HepG2 (cell line): ENCODE results near the gene ZFYVE28. TPM values are rescaled to one million over a fixed set of nuclear protein-coding genes. Genes with fewer than 3 reads are reported as not detected.

Experiments used
- ADNP ChIP-seq: sonication (generic); formaldehyde crosslinking; IDR thresholded peaks from 2 replicates; pipeline ENCODE4 v1.4.0; 2020; ENCODE audit warnings: missing genetic modification reagents
- AKAP8 ChIP-seq: sonication (generic); formaldehyde crosslinking; IDR thresholded peaks from 2 replicates; pipeline ENCODE4 v1.5.1; 2020; ENCODE audit warnings: mild to moderate bottlenecking, missing genetic modification reagents
- ARNT2 ChIP-seq: sonication (generic); formaldehyde crosslinking; IDR thresholded peaks from 2 replicates; pipeline ENCODE4 v1.8.0; 2022; ENCODE audit warnings: mild to moderate bottlenecking, low read depth, missing genetic modification reagents, moderate library complexity
- BHLHE40 ChIP-seq: IDR thresholded peaks from 2 replicates; pipeline ENCODE4 v1.6.1; 2011; ENCODE audit warnings: low read length, improper control_type of control experiment
- BORCS8-MEF2B ChIP-seq: sonication (generic); formaldehyde crosslinking; IDR thresholded peaks from 2 replicates; pipeline ENCODE4 v1.8.0; 2022; ENCODE audit warnings: mild to moderate bottlenecking, missing genetic modification reagents
- EEA1 ChIP-seq: sonication (generic); formaldehyde crosslinking; IDR thresholded peaks from 2 replicates; pipeline ENCODE4 v1.5.1; 2020; ENCODE audit warnings: mild to moderate bottlenecking, missing genetic modification reagents, borderline replicate concordance
- GATAD1 ChIP-seq: IDR thresholded peaks from 2 replicates; pipeline ENCODE4 v1.6.1; 2016; ENCODE audit warnings: missing genetic modification reagents, missing compliant biosample characterization
- GTF3A ChIP-seq: sonication (generic); formaldehyde crosslinking; conservative IDR thresholded peaks from 2 replicates; pipeline ENCODE4 v1.4.0; 2020; ENCODE audit warnings: mild to moderate bottlenecking, missing genetic modification reagents
- HOXA5 ChIP-seq: sonication (generic); formaldehyde crosslinking; IDR thresholded peaks from 2 replicates; pipeline ENCODE4 v1.4.0; 2020; ENCODE audit warnings: missing genetic modification reagents
- ISX ChIP-seq: sonication (generic); formaldehyde crosslinking; conservative IDR thresholded peaks from 2 replicates; pipeline ENCODE4 v1.5.0; 2020; ENCODE audit warnings: missing genetic modification reagents
- KLF12 ChIP-seq: sonication (generic); formaldehyde crosslinking; IDR thresholded peaks from 2 replicates; pipeline ENCODE4 v1.4.0; 2020; ENCODE audit warnings: missing genetic modification reagents, borderline replicate concordance
- MEIS2 ChIP-seq: sonication (generic); formaldehyde crosslinking; IDR thresholded peaks from 2 replicates; pipeline ENCODE4 v1.9.0; 2021; ENCODE audit warnings: mild to moderate bottlenecking, missing genetic modification reagents
- NR2C2 ChIP-seq: sonication (generic); formaldehyde crosslinking; IDR thresholded peaks from 2 replicates; pipeline ENCODE4 v1.4.0; 2020; ENCODE audit warnings: missing genetic modification reagents, mild to moderate bottlenecking, moderate library complexity, borderline replicate concordance
- PCBP2 ChIP-seq: fragments of 200-400 bp; formaldehyde crosslinking; optimal IDR thresholded peaks from 2 replicates; pipeline ENCODE3; 2018; ENCODE audit warnings: low read length, low read depth; ENCODE audit not compliant: poor library complexity, severe bottlenecking
- PITX1 ChIP-seq: sonication (generic); formaldehyde crosslinking; IDR thresholded peaks from 2 replicates; pipeline ENCODE4 v1.5.1; 2020; ENCODE audit warnings: mild to moderate bottlenecking, missing genetic modification reagents
- POGZ ChIP-seq: sonication (generic); formaldehyde crosslinking; IDR thresholded peaks from 2 replicates; pipeline ENCODE4 v1.4.0; 2020; ENCODE audit warnings: mild to moderate bottlenecking, missing genetic modification reagents
- POLR2G ChIP-seq: fragments of 200-400 bp; formaldehyde crosslinking; IDR thresholded peaks from 2 replicates; pipeline ENCODE4 v1.6.1; 2018; ENCODE audit warnings: mild to moderate bottlenecking, low read depth, low read length, moderate library complexity
- RBM39 ChIP-seq: fragments of 200-400 bp; formaldehyde crosslinking; IDR thresholded peaks from one replicate; pipeline ENCODE4 v1.6.1; 2018; ENCODE audit warnings: antibody characterized with exemption, mild to moderate bottlenecking, low read depth, low read length; ENCODE audit not compliant: poor library complexity, severe bottlenecking
- SNAPC2 ChIP-seq: sonication (generic); formaldehyde crosslinking; IDR thresholded peaks from 2 replicates; pipeline ENCODE4 v1.8.1; 2022; ENCODE audit warnings: mild to moderate bottlenecking, missing genetic modification reagents
- STAG1 ChIP-seq: sonication (generic); formaldehyde crosslinking; IDR thresholded peaks from 2 replicates; pipeline ENCODE4 v1.4.0; 2020; ENCODE audit warnings: missing genetic modification reagents
- ZEB1 ChIP-seq: IDR thresholded peaks from 2 replicates; pipeline ENCODE4 v1.6.1; 2012; ENCODE audit warnings: mild to moderate bottlenecking, low read depth, inconsistent platforms; ENCODE audit not compliant: insufficient replicate concordance
- ZFX ChIP-seq: sonication (generic); formaldehyde crosslinking; IDR thresholded peaks from 2 replicates; pipeline ENCODE4 v1.4.0; 2020; ENCODE audit warnings: mild to moderate bottlenecking, low read depth, missing genetic modification reagents, moderate library complexity
- ZFYVE20 ChIP-seq: sonication (generic); formaldehyde crosslinking; IDR thresholded peaks from 2 replicates; pipeline ENCODE4 v1.8.0; 2023; ENCODE audit warnings: low read depth, mild to moderate bottlenecking, moderate library complexity, missing genetic modification reagents, borderline replicate concordance
- ZNF326 ChIP-seq: sonication (generic); formaldehyde crosslinking; IDR thresholded peaks from 2 replicates; pipeline ENCODE4 v1.4.0; 2020; ENCODE audit warnings: missing genetic modification reagents, borderline replicate concordance
- ZNF558 ChIP-seq: sonication (generic); formaldehyde crosslinking; IDR thresholded peaks from 2 replicates; pipeline ENCODE4 v1.9.0; 2022; ENCODE audit warnings: mild to moderate bottlenecking, missing genetic modification reagents, borderline replicate concordance
- ZSCAN20 ChIP-seq: sonication (generic); formaldehyde crosslinking; IDR thresholded peaks from 2 replicates; pipeline ENCODE4 v1.4.0; 2020; ENCODE audit warnings: missing genetic modification reagents, mild to moderate bottlenecking, borderline replicate concordance
- polyA plus RNA-seq, 8 experiments: library from polyadenylated mRNA; depleted of rRNA in 3 of 8; stranded (reverse) in 7 of 8; unstranded in 1 of 8; fragments of >200 nt; fragmentation: Illumina TruSeq in 4 of 8; extraction: Trizol in 4 of 8; gene quantifications; 2 replicates each; pipeline versions ENCODE4 v1.2.1 to v1.2.3, GENCODE V29; 2011 to 2016; ENCODE audit warnings: low read depth in 4 of 8, missing spikeins in 1 of 8, mixed read lengths in 1 of 8; ENCODE audit not compliant: insufficient read depth in 1 of 8
- total RNA-seq, 5 experiments: library from RNA; depleted of rRNA; stranded (reverse); fragments of >200 nt; fragmentation: Illumina TruSeq; extraction: Trizol; gene quantifications; 2 replicates each; pipeline ENCODE4 v1.2.3, GENCODE V29; 2016; ENCODE audit warnings: low read depth in 1 of 5
- TF ChIP-seq, protein P1 (sequence below): sonication (generic); formaldehyde crosslinking; IDR thresholded peaks from 2 replicates; pipeline ENCODE4 v1.4.0; 2020; ENCODE audit warnings: missing genetic modification reagents

The ZFYVE28 gene
- total and polyA plus RNA-seq, 2 of the 13 experiments (the other 11 are each of a cell fraction or from before 2014, with no cell fraction given) = 0.12 to 0.22 TPM

DNA sequence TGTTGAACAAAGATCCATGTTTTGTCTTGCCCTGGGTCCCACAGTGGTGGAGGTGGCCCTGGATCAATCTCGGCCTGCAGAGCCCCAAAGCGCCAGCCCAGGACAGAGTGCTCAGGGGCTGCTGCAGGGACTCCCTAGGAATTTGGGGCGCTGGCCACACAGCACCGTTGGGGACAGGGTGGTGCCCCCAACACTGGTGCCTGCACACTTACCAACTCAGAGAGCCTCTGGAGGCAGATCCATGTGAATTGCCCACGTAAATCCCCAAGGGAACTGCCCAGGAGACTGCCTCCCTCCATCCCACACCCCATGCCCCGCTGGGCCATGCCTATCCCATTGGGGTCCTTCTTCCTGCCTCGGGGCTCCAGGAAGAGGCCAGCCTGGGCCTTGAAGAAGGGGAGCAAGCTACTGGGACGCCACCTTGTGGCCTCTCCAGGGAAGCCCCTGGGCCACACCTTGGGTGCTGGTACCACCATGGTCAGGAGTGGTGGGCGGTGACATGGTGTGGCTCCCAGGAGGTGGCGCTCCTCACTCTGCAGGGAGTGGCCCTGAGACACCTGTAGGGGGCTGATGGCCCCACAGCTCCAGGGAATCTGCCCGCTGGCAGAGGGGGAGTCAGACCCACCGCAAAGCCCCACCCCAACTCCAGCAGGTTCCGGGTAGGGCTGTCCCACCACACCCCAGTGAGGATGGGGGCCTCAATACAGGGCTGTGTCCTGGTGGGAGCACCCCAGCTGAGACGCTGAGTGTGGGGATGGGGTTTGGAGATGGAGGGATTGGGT lies 23.1 kb upstream of the ZFYVE28 start (continued):
- TF ChIP-seq STAG1 (CRISPR knock-in tag) = peak; percentile 88
- TF ChIP-seq SNAPC2 (CRISPR knock-in tag) = no peak
- no peak for TF ChIP-seq PCBP2
- peak; percentile 66; the same call in 1 of the 2 replicates for TF ChIP-seq ARNT2 (CRISPR knock-in tag)
- no peak for TF ChIP-seq ZNF326 (CRISPR knock-in tag)
- TF ChIP-seq ISX (CRISPR knock-in tag) = no peak
- peak; percentile 45; the same call in 1 of the 2 replicates for TF ChIP-seq MEIS2 (CRISPR knock-in tag)
- TF ChIP-seq GATAD1 = peak; percentile 52
- 0 out of 2 replicates have a peak, but pooled peaks have one; percentile 61 for TF ChIP-seq HOXA5 (CRISPR knock-in tag)
- TF ChIP-seq BHLHE40 = no peak
- TF ChIP-seq ZFX (CRISPR knock-in tag) = peak; percentile 77
- no peak for TF ChIP-seq AKAP8
- TF ChIP-seq NR2C2 (CRISPR knock-in tag) = no peak
- TF ChIP-seq ADNP (CRISPR knock-in tag) = 0 out of 2 replicates have a peak, but pooled peaks have one; percentile 10
- TF ChIP-seq, protein P1, sequence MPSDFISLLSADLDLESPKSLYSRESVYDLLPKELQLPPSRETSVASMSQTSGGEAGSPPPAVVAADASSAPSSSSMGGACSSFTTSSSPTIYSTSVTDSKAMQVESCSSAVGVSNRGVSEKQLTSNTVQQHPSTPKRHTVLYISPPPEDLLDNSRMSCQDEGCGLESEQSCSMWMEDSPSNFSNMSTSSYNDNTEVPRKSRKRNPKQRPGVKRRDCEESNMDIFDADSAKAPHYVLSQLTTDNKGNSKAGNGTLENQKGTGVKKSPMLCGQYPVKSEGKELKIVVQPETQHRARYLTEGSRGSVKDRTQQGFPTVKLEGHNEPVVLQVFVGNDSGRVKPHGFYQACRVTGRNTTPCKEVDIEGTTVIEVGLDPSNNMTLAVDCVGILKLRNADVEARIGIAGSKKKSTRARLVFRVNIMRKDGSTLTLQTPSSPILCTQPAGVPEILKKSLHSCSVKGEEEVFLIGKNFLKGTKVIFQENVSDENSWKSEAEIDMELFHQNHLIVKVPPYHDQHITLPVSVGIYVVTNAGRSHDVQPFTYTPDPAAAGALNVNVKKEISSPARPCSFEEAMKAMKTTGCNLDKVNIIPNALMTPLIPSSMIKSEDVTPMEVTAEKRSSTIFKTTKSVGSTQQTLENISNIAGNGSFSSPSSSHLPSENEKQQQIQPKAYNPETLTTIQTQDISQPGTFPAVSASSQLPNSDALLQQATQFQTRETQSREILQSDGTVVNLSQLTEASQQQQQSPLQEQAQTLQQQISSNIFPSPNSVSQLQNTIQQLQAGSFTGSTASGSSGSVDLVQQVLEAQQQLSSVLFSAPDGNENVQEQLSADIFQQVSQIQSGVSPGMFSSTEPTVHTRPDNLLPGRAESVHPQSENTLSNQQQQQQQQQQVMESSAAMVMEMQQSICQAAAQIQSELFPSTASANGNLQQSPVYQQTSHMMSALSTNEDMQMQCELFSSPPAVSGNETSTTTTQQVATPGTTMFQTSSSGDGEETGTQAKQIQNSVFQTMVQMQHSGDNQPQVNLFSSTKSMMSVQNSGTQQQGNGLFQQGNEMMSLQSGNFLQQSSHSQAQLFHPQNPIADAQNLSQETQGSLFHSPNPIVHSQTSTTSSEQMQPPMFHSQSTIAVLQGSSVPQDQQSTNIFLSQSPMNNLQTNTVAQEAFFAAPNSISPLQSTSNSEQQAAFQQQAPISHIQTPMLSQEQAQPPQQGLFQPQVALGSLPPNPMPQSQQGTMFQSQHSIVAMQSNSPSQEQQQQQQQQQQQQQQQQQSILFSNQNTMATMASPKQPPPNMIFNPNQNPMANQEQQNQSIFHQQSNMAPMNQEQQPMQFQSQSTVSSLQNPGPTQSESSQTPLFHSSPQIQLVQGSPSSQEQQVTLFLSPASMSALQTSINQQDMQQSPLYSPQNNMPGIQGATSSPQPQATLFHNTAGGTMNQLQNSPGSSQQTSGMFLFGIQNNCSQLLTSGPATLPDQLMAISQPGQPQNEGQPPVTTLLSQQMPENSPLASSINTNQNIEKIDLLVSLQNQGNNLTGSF (CRISPR knock-in tag) = no peak
- peak; percentile 65 for TF ChIP-seq RBM39
- TF ChIP-seq ZNF558 (CRISPR knock-in tag) = no peak
- TF ChIP-seq KLF12 (CRISPR knock-in tag) = peak; percentile 91
- peak; percentile 54; the same call in 1 of the 2 replicates for TF ChIP-seq GTF3A (CRISPR knock-in tag)
- TF ChIP-seq ZEB1 = peak; percentile 38
- TF ChIP-seq ZFYVE20 = no peak
- TF ChIP-seq POLR2G = no peak
- TF ChIP-seq EEA1 (CRISPR knock-in tag) = no peak
- peak; percentile 56; the same call in 1 of the 2 replicates for TF ChIP-seq PITX1 (CRISPR knock-in tag)
- TF ChIP-seq BORCS8-MEF2B (CRISPR knock-in tag) = peak; percentile 20; the same call in 1 of the 2 replicates
- TF ChIP-seq POGZ (CRISPR knock-in tag) = 0 out of 2 replicates have a peak, but pooled peaks have one; percentile 45
- no peak for TF ChIP-seq ZSCAN20 (CRISPR knock-in tag)
